Subcutaneous adipose tissue (tissue), 4 donors: ENCODE data around the gene SRPX. TPM values are rescaled to one million over a fixed set of nuclear protein-coding genes. Genes with fewer than 3 reads are reported as not detected.

Experiments
- CTCF ChIP-seq: fragments of 450-650 bp; IDR thresholded peaks from one replicate; pipeline ENCODE4 v1.5.1; 2016; ENCODE audit warnings: low read depth, mild to moderate bottlenecking, control low read depth, antibody characterized with exemption, moderate library complexity
- total RNA-seq, 4 donors: library from RNA; depleted of rRNA; stranded (reverse); fragments of >200 nt; gene quantifications; one replicate each; pipeline ENCODE4 v1.1.0, GENCODE V29; 2016

SRPX gene
- total RNA-seq, 4 donors from 2014 or later = 307 to 378 (median 349) TPM

- TF ChIP-seq CTCF = no peak
Measured at GRCh38 chrX:38205039-38205438, 15.6 kb downstream of the SRPX start.

- TF ChIP-seq CTCF = no peak
Measured at GRCh38 chrX:38192007-38192810, 28.5 kb downstream of the SRPX start.

GRCh38 chrX:38189431-38190250 lies 31.0 kb downstream of the SRPX start:
- no peak for TF ChIP-seq CTCF

GRCh38 chrX:38183596-38183995 lies 37.1 kb downstream of the SRPX start:
- TF ChIP-seq CTCF = no peak

GRCh38 chrX:38181357-38181756 lies 39.3 kb downstream of the SRPX start:
- TF ChIP-seq CTCF = no peak

GRCh38 chrX:38178396-38178795 lies 42.3 kb downstream of the SRPX start:
- TF ChIP-seq CTCF = no peak

- no peak for TF ChIP-seq CTCF
Measured at GRCh38 chrX:38175139-38175538, 45.5 kb downstream of the SRPX start.
